Loucy (cell line): ENCODE results near the gene CAP2.

Source experiments
- H2AFZ ChIP-seq: fragments of 200-600 bp; sonication (generic); 2 replicates; pipeline ENCODE4 v1.6.0; 2016; ENCODE audit warnings: antibody characterized with exemption, mild to moderate bottlenecking, low read length, moderate library complexity
- H3F3A ChIP-seq: fragments of 200-600 bp; 2 replicates; pipeline ENCODE4 v1.6.0; 2016; ENCODE audit warnings: antibody characterized with exemption, low read depth, mild to moderate bottlenecking
- H3K27me3 ChIP-seq: fragments of 200-600 bp; sonication (generic); 2 replicates; pipeline ENCODE4 v1.6.1; 2014; ENCODE audit warnings: low read length, mild to moderate bottlenecking; ENCODE audit not compliant: insufficient read depth, poor library complexity, severe bottlenecking
- H3K36me3 ChIP-seq: fragments of 200-600 bp; sonication (generic); 2 replicates; pipeline ENCODE4 v1.6.1; 2016; ENCODE audit warnings: low read length; ENCODE audit not compliant: insufficient read depth
- H3K4me1 ChIP-seq: fragments of 200-600 bp; sonication (generic); 2 replicates; pipeline ENCODE4 v1.5.1; 2014; ENCODE audit warnings: low read length, mild to moderate bottlenecking; ENCODE audit not compliant: insufficient read depth, poor library complexity, severe bottlenecking
- H3K4me2 ChIP-seq: fragments of 200-600 bp; sonication (generic); 2 replicates; pipeline ENCODE4 v1.6.0; 2014; ENCODE audit warnings: antibody characterized with exemption, low read length, low read depth, mild to moderate bottlenecking; ENCODE audit not compliant: poor library complexity, severe bottlenecking
- H3K4me3 ChIP-seq: fragments of 200-600 bp; sonication (generic); 2 replicates; pipeline ENCODE4 v1.5.1; 2014; ENCODE audit warnings: low read length, mild to moderate bottlenecking, mixed read lengths; ENCODE audit not compliant: poor library complexity, severe bottlenecking
- H3K79me2 ChIP-seq: fragments of 200-600 bp; sonication (generic); 2 replicates; pipeline ENCODE4 v1.6.1; 2014; ENCODE audit warnings: low read length; ENCODE audit not compliant: insufficient read depth
- H3K9ac ChIP-seq: fragments of 200-600 bp; sonication (generic); 2 replicates; pipeline ENCODE4 v1.6.0; 2014; ENCODE audit warnings: mild to moderate bottlenecking, low read depth, low read length, moderate library complexity; ENCODE audit not compliant: poor library complexity, severe bottlenecking
- H3K9me2 ChIP-seq: fragments of 200-600 bp; sonication (generic); replicated peaks from 2 replicates; pipeline ENCODE4 v1.6.1; 2016; ENCODE audit warnings: low read depth, low read length, mixed read lengths
- H3K9me3 ChIP-seq: fragments of 200-600 bp; sonication (generic); 2 replicates; pipeline ENCODE4 v1.6.1; 2014; ENCODE audit warnings: mild to moderate bottlenecking, antibody characterized with exemption, low read length, low read depth; ENCODE audit not compliant: insufficient read depth
- H4K20me1 ChIP-seq: fragments of 200-600 bp; sonication (generic); 2 replicates; pipeline ENCODE4 v1.6.0; 2014; ENCODE audit warnings: antibody characterized with exemption, low read length, mild to moderate bottlenecking; ENCODE audit not compliant: insufficient read depth, poor library complexity, severe bottlenecking
- CTCF ChIP-seq: fragments of 200-600 bp; sonication (generic); conservative IDR thresholded peaks from 2 replicates; pipeline ENCODE4 v1.5.1; 2014; ENCODE audit warnings: mild to moderate bottlenecking, antibody characterized with exemption, low read length
- EZH2phosphoT487 ChIP-seq: fragments of 200-600 bp; IDR thresholded peaks from 2 replicates; pipeline ENCODE4 v1.6.1; 2018; ENCODE audit warnings: antibody characterized with exemption, mild to moderate bottlenecking, moderate library complexity, borderline replicate concordance

The CAP2 gene

GRCh38 chr6:17460862-17461261, 67.5 kb downstream of the CAP2 start:
- no peaks in the 10 kb centered on the region for H3K9me2 ChIP-seq

GRCh38 chr6:17466147-17466546, 72.8 kb downstream of the CAP2 start:
- no peaks in the 10 kb centered on the region for H3K36me3 ChIP-seq

More at GRCh38 chr6:17460862-17461261, 67.5 kb downstream of the CAP2 start:
- Histone ChIP-seq H3K9me3 (no peaks in the 10 kb centered on the region), H2AFZ (no peak overlapping the region), H4K20me1 (no peaks in the 10 kb centered on the region), H3F3A (no peaks in the 10 kb centered on the region), H3K4me2 (no peak overlapping the region), H3K36me3 (no peaks in the 10 kb centered on the region), H3K4me3 (no peak overlapping the region), H3K9ac (no peak overlapping the region), H3K79me2 (no peaks in the 10 kb centered on the region), H3K27me3 (no peaks in the 10 kb centered on the region), H3K4me1 (no peaks in the 10 kb centered on the region)
- TF ChIP-seq EZH2phosphoT487 (no peak), CTCF (no peak)

GRCh38 chr6:17466707-17467106, 73.3 kb downstream of the CAP2 start:
- H2AFZ ChIP-seq, result no peak overlapping the region
- H3K36me3 ChIP-seq, result no peaks in the 10 kb centered on the region
- H3K79me2 ChIP-seq, result no peaks in the 10 kb centered on the region
- H3K9me2 ChIP-seq, result no peaks in the 10 kb centered on the region
- no peak for TF ChIP-seq EZH2phosphoT487
- TF ChIP-seq CTCF, result no peak
- no peak overlapping the region for H3K4me2 ChIP-seq
- no peaks in the 10 kb centered on the region for H3K4me1 ChIP-seq
- no peaks in the 10 kb centered on the region for H3K9me3 ChIP-seq
- H3K4me3 ChIP-seq, result no peak overlapping the region
- no peaks in the 10 kb centered on the region for H4K20me1 ChIP-seq
- H3F3A ChIP-seq, result no peaks in the 10 kb centered on the region
- H3K9ac ChIP-seq, result no peak overlapping the region
- no peaks in the 10 kb centered on the region for H3K27me3 ChIP-seq

More at GRCh38 chr6:17466147-17466546, 72.8 kb downstream of the CAP2 start:
- Histone ChIP-seq H2AFZ (no peak overlapping the region), H3K4me3 (no peak overlapping the region), H3K27me3 (no peaks in the 10 kb centered on the region), H3K9me3 (no peaks in the 10 kb centered on the region), H3K9me2 (no peaks in the 10 kb centered on the region), H3K79me2 (no peaks in the 10 kb centered on the region), H3K4me1 (no peaks in the 10 kb centered on the region), H3K9ac (no peak overlapping the region), H3K4me2 (no peak overlapping the region), H3F3A (no peaks in the 10 kb centered on the region), H4K20me1 (no peaks in the 10 kb centered on the region)
- no peak for TF ChIP-seq CTCF
- no peak for TF ChIP-seq EZH2phosphoT487
